ENCODE data around the gene HDAC7.
"Not testable (repeated sequence)": the region's sequence is repeated elsewhere in the genome, so short reads cannot be mapped to it uniquely, and the experiment has no call there.

The HDAC7 gene

DNA sequence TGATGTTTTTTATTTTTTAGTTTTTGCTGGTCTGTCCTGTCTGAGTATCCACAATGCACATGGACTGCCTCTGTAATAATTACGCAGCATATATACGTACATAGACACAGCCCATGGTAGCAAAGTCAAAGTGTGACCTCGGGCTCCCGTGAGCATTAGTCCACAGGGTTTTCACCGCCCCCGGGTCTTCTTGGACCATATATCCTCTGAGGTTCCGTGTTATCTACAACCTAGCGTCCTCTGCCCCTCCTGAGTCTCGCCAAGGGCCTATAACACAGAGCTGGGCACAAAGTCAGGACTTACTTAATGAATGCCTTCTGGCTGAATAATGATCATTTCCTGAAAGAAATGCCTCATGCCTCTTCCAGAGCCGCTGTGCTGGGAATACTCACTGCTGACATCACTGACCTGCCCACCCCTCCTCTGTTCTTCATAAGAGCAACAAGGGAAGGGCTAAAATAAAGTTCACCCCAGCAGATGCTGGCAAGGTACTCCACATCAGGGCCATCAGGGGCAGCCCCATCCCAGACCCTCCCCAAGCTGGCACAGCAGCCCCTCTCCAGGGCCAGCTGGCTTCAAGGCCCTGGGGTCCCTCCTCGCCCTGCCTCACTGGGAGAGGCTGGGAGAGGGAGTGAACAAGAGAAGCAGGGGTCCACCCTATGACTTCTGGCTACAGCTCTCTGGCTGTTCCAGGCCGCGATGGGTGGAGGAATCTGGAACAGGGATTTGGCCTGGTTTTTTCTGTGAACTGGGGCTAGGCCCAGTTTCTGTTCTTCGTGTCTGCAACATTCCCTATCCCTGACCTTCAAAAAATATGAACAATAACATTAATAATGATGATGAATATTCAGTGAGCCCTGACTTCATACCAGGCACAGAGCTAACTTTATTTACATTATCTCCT, 7.9 kb downstream of the HDAC7 start:
- DNase-seq (ENCODE audit: low spot score), result no peak

DNA sequence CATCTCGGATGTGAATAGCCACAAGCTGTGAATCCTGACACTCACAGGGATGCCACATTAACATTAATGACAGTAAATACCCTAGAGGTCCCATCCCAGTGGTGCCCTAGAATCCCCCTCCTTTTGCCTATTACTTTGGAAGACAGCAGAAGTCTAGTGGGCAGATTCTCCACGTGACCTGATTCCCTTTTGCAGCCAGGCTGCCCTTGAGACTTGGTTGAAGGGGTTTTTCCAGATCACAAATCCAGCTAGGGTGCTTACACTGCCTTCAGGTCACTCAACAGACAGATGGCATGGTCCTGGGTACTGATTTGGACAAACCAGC, 8.7 kb downstream of the HDAC7 start:
- no peak for DNase-seq (ENCODE audit: low spot score)

DNA sequence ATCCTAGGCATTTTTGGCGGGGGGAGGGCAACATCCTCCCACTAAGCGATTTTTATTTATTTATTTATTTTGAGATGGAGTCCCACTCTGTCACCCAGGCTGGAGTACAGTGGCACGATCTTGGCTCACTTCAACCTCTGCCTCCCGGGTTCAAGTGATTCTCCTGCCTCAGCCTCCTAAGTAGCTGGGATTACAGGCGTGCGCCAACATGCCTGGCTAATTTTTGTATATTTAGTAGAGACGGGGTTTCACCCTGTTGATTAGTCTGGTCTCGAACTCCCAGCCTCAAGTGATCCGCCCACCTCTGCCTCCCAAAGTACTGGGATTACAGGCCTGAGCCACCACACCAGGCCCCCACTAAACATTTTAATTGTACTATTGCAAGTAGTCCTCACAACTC, 10.2 kb downstream of the HDAC7 start:
- DNase-seq (ENCODE audit: low spot score), result not testable (repeated sequence)

GRCh38 chr12:47808574-47809365, 10.9 kb downstream of the HDAC7 start:
- no peak for DNase-seq (ENCODE audit: low spot score)

DNA sequence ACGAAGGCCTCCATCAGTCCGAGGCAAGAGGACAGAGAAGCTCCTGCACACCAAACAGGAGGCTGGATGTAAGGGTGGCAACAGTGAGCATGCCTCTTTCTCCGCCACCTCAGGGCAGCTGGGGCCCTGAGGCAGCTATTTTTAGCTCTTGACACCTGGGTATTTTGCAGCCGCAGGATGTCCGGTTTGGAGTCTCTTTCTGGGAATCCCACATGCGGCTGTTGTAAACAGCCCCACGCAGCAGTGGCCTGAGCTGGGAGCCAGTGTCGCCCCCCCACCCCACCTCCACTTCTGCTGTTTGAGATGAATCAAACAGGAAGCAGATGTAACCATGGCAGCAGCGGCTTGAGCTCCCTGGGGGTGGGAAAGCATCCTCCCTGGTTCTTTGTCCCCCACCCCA, 11.7 kb downstream of the HDAC7 start:
- DNase-seq (ENCODE audit: low spot score), result no peak

GRCh38 chr12:47807338-47807737, 12.4 kb downstream of the HDAC7 start:
- DNase-seq (ENCODE audit: low spot score), result no peak

DNA sequence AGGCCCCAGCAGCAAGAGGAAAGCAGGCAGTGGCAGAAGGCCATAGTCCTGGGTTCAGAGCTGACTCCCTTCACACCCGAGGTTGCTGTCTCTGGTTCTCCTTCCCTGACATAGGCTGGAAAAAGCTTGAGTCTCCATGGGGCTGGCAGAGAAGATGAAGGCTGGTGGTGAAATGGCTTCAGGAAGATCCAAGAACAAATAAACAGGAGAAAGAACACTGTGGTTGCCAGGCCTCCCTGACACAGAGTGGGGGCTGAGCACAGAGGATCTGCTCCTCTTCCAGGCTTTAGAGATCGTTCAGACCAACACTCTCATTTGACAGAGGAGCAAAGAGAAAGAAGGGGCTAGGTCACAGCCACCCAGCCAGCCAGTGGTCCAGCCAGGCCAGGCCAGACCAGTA, 14.3 kb downstream of the HDAC7 start:
- DNase-seq (ENCODE audit: low spot score), result no peak

DNA sequence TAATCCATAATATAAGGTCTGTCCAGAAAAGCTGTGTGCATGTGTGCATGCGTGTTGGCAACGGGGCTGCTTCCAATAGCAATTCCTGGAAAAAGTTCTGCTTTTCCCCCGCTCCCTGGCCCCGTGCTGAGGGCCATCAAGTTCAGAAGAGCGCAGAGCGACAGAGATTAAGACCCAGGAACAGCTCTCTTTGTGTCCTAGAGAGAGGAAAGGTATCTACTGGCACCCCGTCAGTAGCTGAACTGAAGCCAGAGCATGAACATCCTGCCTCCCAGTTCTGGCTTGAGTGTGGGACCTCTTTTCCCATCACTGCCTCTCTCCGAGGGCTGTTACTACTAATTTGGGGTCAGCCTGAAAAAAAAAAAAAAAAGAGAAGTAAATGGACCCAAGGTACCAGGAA, 15.5 kb downstream of the HDAC7 start:
- DNase-seq (ENCODE audit: low spot score), result no peak

DNA sequence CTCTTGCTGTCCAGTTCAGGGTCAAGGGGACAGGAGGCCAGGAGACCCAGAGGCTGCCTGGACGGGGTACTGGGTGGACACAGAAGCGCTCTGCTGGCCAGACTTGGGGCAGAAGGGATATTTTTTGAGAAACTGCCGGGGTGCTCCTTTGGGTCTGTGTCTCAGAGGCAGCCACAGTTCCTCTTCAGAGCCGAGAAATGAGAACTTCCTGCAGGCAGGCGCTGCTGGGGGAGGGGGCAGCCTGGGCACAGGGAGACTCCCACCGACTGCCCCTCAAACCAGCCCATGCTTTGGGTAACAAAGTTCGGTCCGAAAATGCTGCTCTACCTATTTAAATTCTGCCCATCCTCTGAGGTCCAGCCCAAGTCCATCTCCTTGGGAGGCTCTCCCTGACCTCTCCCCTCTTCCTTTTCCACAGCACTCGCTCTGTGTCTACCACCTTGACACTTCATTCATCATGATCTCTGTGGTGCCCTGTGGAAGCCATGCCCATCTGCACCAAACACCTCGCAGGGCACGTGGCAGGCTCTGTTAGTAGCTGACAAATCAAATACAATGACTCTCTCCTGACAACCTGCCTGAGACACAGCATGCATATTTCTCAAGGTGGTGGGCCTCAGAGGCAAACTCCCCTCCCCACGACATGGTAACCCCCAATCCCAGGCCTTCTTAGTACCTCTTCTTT, 16.4 kb downstream of the HDAC7 start:
- no peak for DNase-seq (ENCODE audit: low spot score)

DNA sequence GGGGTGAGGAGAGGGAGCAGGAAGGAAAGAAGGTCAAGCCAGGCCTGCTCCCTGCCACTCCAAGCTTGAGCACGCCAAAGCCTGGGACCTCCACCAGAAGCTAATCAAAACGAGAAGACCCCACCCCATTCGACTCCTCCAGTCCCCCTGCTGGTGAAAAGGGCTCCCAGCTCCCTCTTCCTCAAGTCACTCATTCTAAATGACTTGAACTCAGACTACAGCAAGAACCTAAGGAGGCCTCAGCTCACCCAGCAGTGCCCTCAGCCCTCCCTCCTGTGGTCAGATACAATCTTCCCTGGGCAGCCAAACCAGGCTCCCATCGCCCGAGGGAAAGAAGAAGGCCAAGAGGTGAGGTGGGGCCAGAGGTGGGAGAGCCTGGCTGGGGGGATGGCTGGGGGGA, 17.4 kb downstream of the HDAC7 start:
- no peak for DNase-seq (ENCODE audit: low spot score)

DNA sequence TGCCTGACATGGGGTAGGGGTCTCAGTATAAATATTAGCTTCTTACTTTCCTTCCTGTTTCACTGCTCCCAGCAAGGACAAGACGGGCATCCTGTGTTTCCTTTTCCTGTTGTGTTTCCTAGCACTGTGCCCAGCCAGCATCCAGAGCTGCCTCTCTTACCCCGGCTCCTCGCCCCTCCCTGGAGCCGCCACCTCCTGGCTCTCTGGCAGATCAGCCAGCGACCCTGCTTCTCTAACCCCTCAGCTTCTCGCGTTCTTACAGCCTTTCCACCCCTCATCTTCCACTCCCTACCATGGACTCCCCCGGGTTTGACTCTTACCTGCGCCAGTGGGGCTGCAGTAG, 17.8 kb downstream of the HDAC7 start:
- DNase-seq (ENCODE audit: low spot score), result no peak

GRCh38 chr12:47801170-47801903, 18.4 kb downstream of the HDAC7 start:
- DNase-seq (ENCODE audit: low spot score), result no peak

GRCh38 chr12:47800582-47800981, 19.1 kb downstream of the HDAC7 start:
- no peak for DNase-seq (ENCODE audit: low spot score)

GRCh38 chr12:47799357-47799955, 20.2 kb downstream of the HDAC7 start:
- DNase-seq (ENCODE audit: low spot score), result no peak

- no peak for DNase-seq (ENCODE audit: low spot score)
Measured at GRCh38 chr12:47798382-47798948, 21.2 kb downstream of the HDAC7 start.

DNA sequence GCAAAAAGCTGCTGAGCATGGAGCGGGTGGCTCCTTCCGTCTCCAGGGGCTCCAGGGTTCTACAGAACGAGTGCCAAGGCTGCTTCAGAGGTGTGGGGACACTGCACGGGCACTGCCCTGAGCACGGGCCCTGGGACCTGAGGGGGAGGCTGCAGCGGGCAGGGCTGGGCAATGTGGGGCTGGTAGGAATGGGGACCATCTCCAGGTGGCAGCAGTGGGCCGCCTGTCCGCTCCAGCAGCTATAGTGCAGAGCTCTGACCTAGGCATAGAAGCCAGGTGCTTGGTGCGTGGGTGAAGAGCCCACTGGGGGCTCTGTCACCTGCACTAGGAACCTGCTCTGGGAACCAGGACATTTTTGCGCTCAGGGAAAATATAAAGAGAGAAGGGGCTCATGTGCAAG, 22.3 kb downstream of the HDAC7 start:
- DNase-seq (ENCODE audit: low spot score), result no peak

- DNase-seq (ENCODE audit: low spot score), result no peak
Measured at GRCh38 chr12:47795814-47796411, 23.8 kb downstream of the HDAC7 start.

DNA sequence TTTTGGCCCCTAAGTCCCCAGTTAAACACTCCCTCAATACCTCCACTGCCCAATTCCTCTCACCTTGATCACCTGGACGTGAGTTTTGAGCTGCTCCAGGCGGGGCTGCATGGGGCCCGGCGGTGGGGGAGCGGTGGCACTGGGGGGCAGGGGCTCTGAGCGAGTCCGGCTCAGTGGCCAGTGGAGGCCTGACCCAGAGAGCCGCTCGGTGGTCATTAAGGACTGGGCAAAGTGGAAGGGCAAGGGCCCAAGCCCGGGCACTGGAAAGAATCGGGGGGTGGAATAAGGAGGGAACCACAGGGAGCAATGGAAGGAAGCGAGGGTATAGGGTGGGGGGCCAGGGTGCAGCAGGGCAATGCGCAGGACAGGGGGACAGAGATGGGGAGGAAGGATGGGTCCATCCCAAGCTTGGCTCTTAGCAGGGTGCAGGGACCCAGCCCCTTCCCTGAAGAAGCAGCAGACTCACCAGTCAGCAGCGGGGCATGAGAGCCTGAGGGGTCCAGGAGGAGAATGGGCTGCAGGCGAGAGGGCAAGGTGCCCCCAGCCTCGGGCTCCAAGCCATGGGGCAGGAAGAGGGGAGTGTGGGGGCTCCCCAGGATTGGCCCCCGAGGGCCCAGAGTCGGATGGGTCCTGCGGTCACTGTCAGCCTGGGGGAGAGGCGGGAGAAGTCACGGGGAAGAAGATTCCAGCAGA, 24.4 kb downstream of the HDAC7 start:
- DNase-seq (ENCODE audit: low spot score), result no peak

GRCh38 chr12:47794679-47795078, 25.0 kb downstream of the HDAC7 start:
- no peak for DNase-seq (ENCODE audit: low spot score)

DNA sequence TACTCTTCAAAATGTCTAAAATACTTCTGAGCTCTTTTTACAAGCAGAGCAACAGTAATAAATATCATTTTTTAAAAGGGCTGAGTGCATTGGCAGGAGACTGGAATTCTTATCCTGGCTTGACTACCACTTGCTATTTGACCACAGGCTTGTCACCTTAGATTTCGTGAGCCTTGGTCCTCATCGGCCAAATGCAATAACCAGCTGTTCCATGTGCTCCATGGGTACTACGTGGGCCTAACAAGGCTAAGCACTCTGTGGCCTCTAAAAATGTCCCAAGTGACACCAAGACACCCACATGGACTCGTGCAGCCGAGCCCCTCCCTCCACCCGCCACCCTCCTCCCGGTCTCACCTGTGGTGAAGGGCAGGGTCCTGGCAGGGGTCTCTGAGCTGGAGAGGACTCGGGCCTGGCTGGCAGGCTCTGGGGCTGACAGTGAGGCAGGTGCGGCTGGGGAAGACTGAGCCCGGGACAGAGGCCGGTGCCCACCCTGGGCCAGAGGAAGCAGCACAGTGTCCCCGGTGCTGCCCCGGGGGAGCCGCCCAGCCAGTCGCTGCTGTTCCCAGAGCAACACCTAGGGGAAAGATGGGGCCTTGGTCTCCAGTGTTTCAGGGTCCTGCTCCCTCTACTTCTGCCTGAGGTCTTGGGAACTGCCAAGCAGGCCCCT, 26.6 kb downstream of the HDAC7 start:
- DNase-seq (ENCODE audit: low spot score), result no peak
